Activated CD8-positive, alpha-beta T cell treated with anti-CD3 and anti-CD28 coated beads for 36 hours (primary cell): ENCODE data around the gene STK11. TPM values are rescaled to one million over a fixed set of nuclear protein-coding genes. Genes with fewer than 3 reads are reported as not detected.

Source experiments
- ATAC-seq: fragments of 200-7000 bp; cut with Tn5 transposase; one replicate; pipeline ENCODE4 v1.10.0; 2021; ENCODE audit warnings: mild to moderate bottlenecking, moderate library complexity
- CTCF ChIA-PET: fragments of 350-600 bp; sonication (Branson Sonifier 250); formaldehyde crosslinking; loops from one replicate; lab custom pipeline; 2021; ENCODE audit warnings: antibody characterized with exemption; lab: Charles Lee
- POLR2A ChIA-PET: fragments of 350-600 bp; sonication (Branson Sonifier 250); formaldehyde crosslinking; loops from one replicate; lab custom pipeline; 2021; ENCODE audit warnings: antibody characterized with exemption; lab: Charles Lee
- DNase-seq: peaks from one replicate; pipeline ENCODE4 v3.0.0-alpha.2; 2020
- H3K27ac Mint-ChIP-seq: one replicate; pipeline ENCODE4 v1.8.0; 2021; ENCODE audit warnings: mild to moderate bottlenecking, mixed read lengths
- H3K27me3 Mint-ChIP-seq: one replicate; pipeline ENCODE4 v1.8.0; 2021; ENCODE audit warnings: mixed read lengths
- H3K36me3 Mint-ChIP-seq: one replicate; pipeline ENCODE4 v1.8.0; 2021; ENCODE audit warnings: low read depth, mixed read lengths
- H3K4me1 Mint-ChIP-seq: one replicate; pipeline ENCODE4 v1.8.0; 2021; ENCODE audit warnings: low read depth, mixed read lengths
- H3K4me3 Mint-ChIP-seq: one replicate; pipeline ENCODE4 v1.8.0; 2021; ENCODE audit warnings: mild to moderate bottlenecking, moderate library complexity, mixed read lengths
- H3K9me3 Mint-ChIP-seq: one replicate; pipeline ENCODE4 v1.8.0; 2021; ENCODE audit warnings: mixed read lengths
- CTCF ChIP-seq: fragments of 200-600 bp; IDR thresholded peaks from one replicate; pipeline ENCODE4 v1.8.0; 2022; ENCODE audit warnings: antibody characterized with exemption, mild to moderate bottlenecking
- intact Hi-C: fragments of 100-400 bp; cut with micrococcal nuclease; formaldehyde crosslinking; loops from one replicate; pipeline ENCODE4 v1.10.0; 2022
- total RNA-seq, 2 experiments: library from RNA; stranded (reverse); gene quantifications; one replicate each; pipeline ENCODE4 v1.2.3, GENCODE V29; 2021

STK11 gene
- total RNA-seq, 2 experiments from 2014 or later: 55.1 to 58.0 TPM

GRCh38 chr19:1252821-1253513 lies 47.4 kb downstream of the STK11 start:
- H3K4me3 Mint-ChIP-seq: peak overlapping the region; percentile 96
- intact Hi-C loops: loop anchor here (2.0 kb wide), 1 partner anchor 14 kb away; no protein-coding TSS in a partner anchor
- H3K27me3 Mint-ChIP-seq: no peaks in the 10 kb centered on the region
- DNase-seq: peak; percentile 89
- H3K9me3 Mint-ChIP-seq: no peaks in the 10 kb centered on the region
- ChIA-PET POLR2A (interaction anchor here (0.7 to 1.9 kb wide), 11 partner anchors 9 to 232 kb away, joined by 3 to 30 read pairs (median 4); partner anchors contain the start of genes ARHGAP45, ATP5F1D, CIRBP and FAM174C), CTCF (interaction anchor here (0.8 to 2.6 kb wide), 5 partner anchors 9 to 157 kb away, joined by 3 to 30 read pairs (median 5); partner anchors contain the start of gene CIRBP)
- peak overlapping the region; percentile 85 for H3K27ac Mint-ChIP-seq
- peak; percentile 38 for ATAC-seq
- H3K4me1 Mint-ChIP-seq: peaks cover 22% of the 10 kb centered on the region
- H3K36me3 Mint-ChIP-seq: peaks cover 44% of the 10 kb centered on the region
- no peak for TF ChIP-seq CTCF

DNA sequence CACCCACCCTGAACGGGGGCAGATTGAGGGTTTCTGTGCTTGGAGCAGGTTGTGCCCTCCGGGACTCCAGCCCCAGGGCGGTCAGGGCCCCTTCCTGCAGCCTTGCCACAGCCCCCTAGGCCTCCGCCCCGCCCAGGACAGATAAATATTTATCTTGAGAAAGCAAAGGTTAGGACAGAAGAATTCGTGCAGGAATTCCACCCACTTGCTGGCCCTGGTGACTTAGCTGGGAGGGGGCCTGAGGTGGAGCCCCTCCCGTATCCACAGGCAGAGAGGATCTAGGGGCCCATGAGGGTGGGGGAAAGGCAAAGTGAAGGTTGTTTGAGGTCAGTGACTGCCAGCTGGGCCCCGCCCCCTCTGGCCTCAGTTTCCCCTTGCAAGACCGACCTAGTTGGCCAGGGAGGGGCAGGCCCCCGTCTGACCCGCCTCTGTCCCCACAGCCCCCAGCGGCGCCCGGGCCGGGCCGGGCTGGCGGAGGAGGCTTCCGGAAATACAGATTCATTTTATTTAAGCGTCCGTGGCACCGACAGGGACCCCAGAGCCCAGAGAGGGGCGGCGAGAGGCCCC lies 48.0 kb downstream of the STK11 start:
- no peaks in the 10 kb centered on the region for H3K27me3 Mint-ChIP-seq
- ChIA-PET POLR2A (interaction anchor here (0.7 to 1.9 kb wide), 12 partner anchors 8 to 232 kb away, joined by 3 to 30 read pairs (median 4); partner anchors contain the start of genes ARHGAP45, ATP5F1D, CIRBP and FAM174C), CTCF (interaction anchor here (0.8 to 16.1 kb wide), 5 partner anchors 10 to 15 kb away, joined by 4 to 449 read pairs (median 20); partner anchors contain the start of genes ATP5F1D and CIRBP)
- DNase-seq (no peak), ATAC-seq (no peak)
- intact Hi-C loops: loop anchor here (2.0 kb wide), 1 partner anchor 13 kb away; no protein-coding TSS in a partner anchor
- TF ChIP-seq CTCF: no peak
- H3K27ac Mint-ChIP-seq: peak overlapping the region; percentile 85
- peaks cover 46% of the 10 kb centered on the region for H3K36me3 Mint-ChIP-seq
- peaks cover 28% of the 10 kb centered on the region for H3K4me1 Mint-ChIP-seq
- H3K9me3 Mint-ChIP-seq: no peaks in the 10 kb centered on the region
- H3K4me3 Mint-ChIP-seq: peak overlapping the region; percentile 63

DNA sequence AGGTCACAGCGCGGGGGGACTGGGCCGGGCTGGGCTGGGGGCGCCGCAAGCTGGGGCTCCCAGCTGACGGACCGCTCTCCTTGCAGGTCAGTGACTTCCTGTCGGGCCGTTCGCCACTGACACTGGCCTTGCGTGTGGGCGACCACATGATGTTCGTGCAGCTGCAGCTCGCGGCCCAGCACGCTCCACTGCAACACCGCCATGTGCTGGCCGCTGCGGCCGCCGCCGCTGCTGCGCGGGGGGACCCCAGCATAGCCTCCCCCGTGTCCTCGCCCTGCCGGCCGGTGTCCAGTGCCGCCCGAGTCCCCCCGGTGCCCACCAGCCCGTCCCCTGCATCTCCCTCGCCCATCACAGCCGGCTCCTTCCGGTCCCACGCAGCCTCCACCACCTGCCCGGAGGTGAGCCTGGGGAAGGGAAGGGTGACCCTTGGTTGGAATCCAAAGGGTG lies 48.5 kb downstream of the STK11 start:
- POLR2A ChIA-PET: interaction anchor here (0.8 to 1.9 kb wide), 6 partner anchors 7 to 26 kb away, joined by 3 to 30 read pairs (median 6); partner anchors contain the start of gene CIRBP
- ATAC-seq: no peak
- intact Hi-C loops: no loop called here
- CTCF ChIA-PET: interaction anchor here (2.6 to 16.1 kb wide), 2 partner anchors 10 to 13 kb away, joined by 30 to 449 read pairs; partner anchors contain the start of gene ATP5F1D
- no peak for TF ChIP-seq CTCF
- DNase-seq: no peak
- Mint-ChIP-seq H3K36me3 (peaks cover 50% of the 10 kb centered on the region), H3K27me3 (no peaks in the 10 kb centered on the region), H3K4me3 (no peak overlapping the region), H3K27ac (peak overlapping the region; percentile 57), H3K9me3 (no peaks in the 10 kb centered on the region), H3K4me1 (peaks cover 32% of the 10 kb centered on the region)

DNA sequence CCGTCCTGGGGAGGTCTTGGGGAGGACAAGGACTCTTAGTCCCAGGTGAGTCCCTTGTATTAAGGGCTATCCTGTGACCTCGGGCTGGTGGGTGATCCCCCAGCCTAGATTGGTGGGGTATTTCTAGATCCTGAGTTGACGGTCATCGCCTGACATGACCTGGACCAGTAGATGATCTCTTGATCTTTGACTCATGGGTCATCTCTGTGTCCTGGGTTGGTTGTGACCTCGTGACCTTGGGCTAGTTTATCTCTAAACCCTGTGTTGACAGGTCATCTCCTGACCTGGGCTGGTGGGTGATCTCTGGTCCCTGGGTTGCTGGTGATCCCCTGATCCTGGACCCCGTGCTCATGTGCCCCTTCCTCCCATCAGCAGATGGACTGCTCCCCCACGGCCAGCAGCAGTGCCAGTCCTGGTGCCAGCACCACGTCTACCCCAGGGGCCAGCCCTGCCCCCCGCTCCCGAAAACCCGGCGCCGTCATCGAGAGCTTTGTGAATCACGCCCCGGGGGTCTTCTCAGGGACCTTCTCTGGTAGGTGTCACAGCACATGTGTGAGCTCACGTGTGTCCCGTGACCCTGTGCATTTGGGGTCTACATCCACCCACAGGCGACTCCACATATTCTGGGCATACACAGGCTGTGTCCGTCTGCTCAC lies 49.1 kb downstream of the STK11 start:
- no peak overlapping the region for H3K4me3 Mint-ChIP-seq

More for the DNA sequence above, 49.1 kb downstream of the STK11 start:
- ChIA-PET POLR2A (interaction anchor here (1.0 to 1.8 kb wide), 5 partner anchors 10 to 15 kb away, joined by 3 to 8 read pairs (median 4); partner anchors contain the start of gene CIRBP), CTCF (interaction anchor here (3.0 to 16.1 kb wide), 2 partner anchors 11 to 12 kb away, joined by 14 to 449 read pairs; partner anchors contain the start of gene ATP5F1D)
- ATAC-seq (no peak), DNase-seq (no peak)
- H3K27ac Mint-ChIP-seq: peak overlapping the region; percentile 57
- intact Hi-C loops: no loop called here
- H3K27me3 Mint-ChIP-seq: no peaks in the 10 kb centered on the region
- H3K9me3 Mint-ChIP-seq: no peaks in the 10 kb centered on the region
- peaks cover 35% of the 10 kb centered on the region for H3K4me1 Mint-ChIP-seq
- H3K36me3 Mint-ChIP-seq: peaks cover 51% of the 10 kb centered on the region
- no peak for TF ChIP-seq CTCF
